Neuronal stem cell (in vitro differentiated cells): ENCODE results near the gene TRPC3.

ENCODE experiments used
- DNase-seq: peaks from one replicate; pipeline ENCODE4 v3.0.0-alpha.2; 2013; ENCODE audit warnings: low spot score
- H2AFZ ChIP-seq: one replicate; pipeline ENCODE4 v1.6.1; 2013; ENCODE audit warnings: mild to moderate bottlenecking, low read length, inconsistent platforms
- H2AK5ac ChIP-seq: 2 replicates; pipeline ENCODE4 v1.6.1; 2013; ENCODE audit warnings: low read depth, mild to moderate bottlenecking, inconsistent platforms, low read length, moderate library complexity, mixed read lengths
- H2BK120ac ChIP-seq: 2 replicates; pipeline ENCODE4 v1.6.1; 2013; ENCODE audit warnings: low read depth, mild to moderate bottlenecking, inconsistent platforms, low read length, moderate library complexity, mixed read lengths
- H2BK12ac ChIP-seq: one replicate; pipeline ENCODE4 v1.6.1; 2013; ENCODE audit warnings: low read length, inconsistent platforms
- H2BK15ac ChIP-seq: 2 replicates; pipeline ENCODE4 v1.6.1; 2013; ENCODE audit warnings: mild to moderate bottlenecking, low read length, inconsistent platforms, mixed read lengths
- H2BK5ac ChIP-seq: one replicate; pipeline ENCODE4 v1.6.1; 2013; ENCODE audit warnings: inconsistent platforms, mild to moderate bottlenecking, low read length, moderate library complexity
- H3K14ac ChIP-seq: one replicate; pipeline ENCODE4 v1.6.1; 2013; ENCODE audit warnings: low read length, inconsistent platforms
- H3K18ac ChIP-seq: 2 replicates; pipeline ENCODE4 v1.6.1; 2013; ENCODE audit warnings: low read length, inconsistent platforms
- H3K23ac ChIP-seq: 2 replicates; pipeline ENCODE4 v1.6.1; 2013; ENCODE audit warnings: low read depth, mild to moderate bottlenecking, mixed read lengths, low read length, inconsistent platforms; ENCODE audit not compliant: poor library complexity
- H3K27ac ChIP-seq: replicated peaks from 3 replicates; pipeline ENCODE4 v1.5.1; 2013; ENCODE audit warnings: low read length, inconsistent platforms
- H3K27me3 ChIP-seq, 3 experiments: 2 replicates each; pipeline ENCODE4 v1.6.1; 2013; ENCODE audit warnings: low read length in 3 of 3, mild to moderate bottlenecking in 2 of 3, inconsistent platforms in 1 of 3, low read depth in 1 of 3, mixed read lengths in 1 of 3, moderate library complexity in 1 of 3; ENCODE audit not compliant: control insufficient read depth in 3 of 3, insufficient read depth in 3 of 3
- H3K36me3 ChIP-seq, 2 donors: replicated peaks in 1 of 2; 2 replicates each; pipeline ENCODE4 v1.6.1; 2013; ENCODE audit warnings: low read length in 2 of 2; ENCODE audit not compliant: control insufficient read depth in 2 of 2, insufficient read depth in 2 of 2
- H3K4ac ChIP-seq: 2 replicates; pipeline ENCODE4 v1.6.1; 2013; ENCODE audit warnings: inconsistent platforms, mild to moderate bottlenecking, low read length, moderate library complexity
- H3K4me1 ChIP-seq, 2 donors: 1 replicate in 1 of 2; 2 replicates in 1 of 2; pipeline ENCODE4 v1.6.1; 2013; ENCODE audit warnings: low read length in 2 of 2, low read depth in 1 of 2; ENCODE audit not compliant: control insufficient read depth in 2 of 2, insufficient read depth in 1 of 2
- H3K4me2 ChIP-seq: one replicate; pipeline ENCODE4 v1.6.1; 2013; ENCODE audit warnings: mild to moderate bottlenecking, low read length, inconsistent platforms; ENCODE audit not compliant: insufficient read depth, poor library complexity, severe bottlenecking
- H3K4me3 ChIP-seq, 2 donors: 2 replicates each; pipeline ENCODE4 v1.5.1; 2013; ENCODE audit warnings: low read length in 2 of 2, mild to moderate bottlenecking in 2 of 2, inconsistent platforms in 1 of 2, moderate library complexity in 1 of 2
- H3K79me1 ChIP-seq: one replicate; pipeline ENCODE4 v1.6.1; 2013; ENCODE audit warnings: low read depth, mild to moderate bottlenecking, inconsistent platforms, low read length, moderate library complexity
- H3K9ac ChIP-seq: one replicate; pipeline ENCODE4 v1.6.1; 2013; ENCODE audit warnings: mild to moderate bottlenecking, low read depth, low read length, inconsistent platforms; ENCODE audit not compliant: poor library complexity
- H3K9me3 ChIP-seq, 2 donors: replicated peaks in 1 of 2; 2 replicates each; pipeline versions ENCODE3 to v1.6.1; 2013; ENCODE audit warnings: low read length in 2 of 2, mild to moderate bottlenecking in 2 of 2, inconsistent platforms in 1 of 2, low read depth in 1 of 2, mixed read lengths in 1 of 2, moderate library complexity in 1 of 2; ENCODE audit not compliant: control insufficient read depth in 2 of 2, insufficient read depth in 1 of 2
- H4K8ac ChIP-seq: one replicate; pipeline ENCODE4 v1.6.1; 2013; ENCODE audit warnings: low read depth, mild to moderate bottlenecking, inconsistent platforms, low read length, moderate library complexity
- H4K91ac ChIP-seq: one replicate; pipeline ENCODE4 v1.6.1; 2013; ENCODE audit warnings: low read length, low read depth, mild to moderate bottlenecking, inconsistent platforms; ENCODE audit not compliant: poor library complexity
- WGBS, 2 donors: extraction: QIAGEN DNeasy Blood & Tissue Kit; methylation state at CpG; one replicate each; pipeline ENCODE4 v1.1.7; 2013; ENCODE audit warnings: missing lambda C conversion rate in 2 of 2, mixed read lengths in 1 of 2; ENCODE audit not compliant: insufficient read length in 2 of 2, insufficient replicate concordance in 1 of 2; ENCODE audit errors: extremely low coverage in 2 of 2; 5-methylcytosine and 5-hydroxymethylcytosine counted together

TRPC3 gene

DNA sequence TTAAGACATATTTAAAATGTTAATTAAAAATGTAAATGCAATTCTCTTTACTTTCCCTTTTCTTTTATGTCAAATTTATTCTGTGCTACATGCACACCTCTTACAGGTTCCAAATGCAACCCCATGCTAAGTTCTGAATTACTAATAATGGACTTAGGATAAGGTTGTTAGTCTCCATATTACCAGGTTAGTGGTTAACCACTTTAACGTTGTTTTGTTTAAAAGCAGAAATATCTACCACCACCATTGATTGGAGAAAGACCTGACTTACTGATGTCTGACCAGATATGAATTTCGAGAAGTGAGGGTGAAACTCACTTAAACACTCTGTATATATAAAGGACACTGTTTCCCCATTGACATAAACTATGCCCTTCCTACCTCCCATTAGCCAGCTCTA lies 6.9 kb upstream of the TRPC3 start:
- Histone ChIP-seq H2AFZ (no peak overlapping the region), H2BK12ac (no peak overlapping the region), H3K9me3 (peaks cover 0 to 3% of the 10 kb centered on the region in 2 donors), H3K27me3 (peaks cover 0 to 27% (median 3%) of the 10 kb centered on the region in 3 experiments), H2BK120ac (no peak overlapping the region), H3K14ac (no peak overlapping the region), H4K8ac (no peak overlapping the region), H3K36me3 (no peaks in the 10 kb centered on the region), H3K18ac (no peak overlapping the region), H3K79me1 (no peaks in the 10 kb centered on the region), H3K4me3 (no peak overlapping the region), H2AK5ac (no peak overlapping the region), H3K9ac (no peak overlapping the region), H3K27ac (no peak overlapping the region), H2BK15ac (no peak overlapping the region), H3K23ac (no peak overlapping the region), H2BK5ac (no peak overlapping the region), H3K4me2 (no peak overlapping the region), H4K91ac (no peak overlapping the region), H3K4me1 (no peaks in the 10 kb centered on the region), H3K4ac (no peak overlapping the region)
- WGBS, 2 donors: no CpG with 5 or more reads among the region's 2 CpGs
- no peak for DNase-seq

DNA sequence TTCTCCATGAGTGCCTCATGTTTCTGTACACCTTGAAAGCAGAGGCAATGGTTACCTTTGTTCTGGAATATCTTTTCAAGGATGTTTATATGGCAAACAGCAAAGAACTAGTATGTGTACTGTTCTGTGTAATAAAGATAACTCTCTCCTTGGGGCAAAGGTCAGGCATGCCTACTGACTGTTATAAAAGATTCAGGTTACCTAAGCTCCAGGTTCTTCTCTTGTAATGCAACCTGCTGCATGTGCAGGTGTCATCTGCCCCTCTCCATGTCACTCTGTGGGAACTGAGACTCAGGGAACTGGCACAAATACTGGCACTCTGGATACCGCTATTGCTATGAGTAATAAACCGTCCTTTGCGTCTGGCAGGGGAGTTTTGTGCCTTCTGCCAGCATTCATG lies 5.4 kb upstream of the TRPC3 start:
- H3K4ac ChIP-seq: no peak overlapping the region
- no peak overlapping the region for H3K4me2 ChIP-seq
- H3K4me3 ChIP-seq: no peak overlapping the region
- DNase-seq: no peak
- H3K18ac ChIP-seq: no peak overlapping the region
- no CpG with 5 or more reads among the region's 3 CpGs for WGBS, 2 donors
- H2AK5ac ChIP-seq: no peak overlapping the region
- no peaks in the 10 kb centered on the region for H3K36me3 ChIP-seq
- peaks cover 0 to 42% (median 14%) of the 10 kb centered on the region in 3 experiments for H3K27me3 ChIP-seq
- no peak overlapping the region for H2BK15ac ChIP-seq
- no peak overlapping the region for H2BK12ac ChIP-seq
- H3K14ac ChIP-seq: no peak overlapping the region
- no peak overlapping the region for H4K8ac ChIP-seq
- no peak overlapping the region for H4K91ac ChIP-seq
- no peak overlapping the region for H2BK5ac ChIP-seq
- no peak overlapping the region for H2AFZ ChIP-seq
- no peak overlapping the region for H3K23ac ChIP-seq
- peak overlapping the region; percentile 50 for H3K9ac ChIP-seq
- H3K9me3 ChIP-seq: peaks cover 0 to 3% of the 10 kb centered on the region in 2 donors
- no peak overlapping the region for H3K27ac ChIP-seq
- no peaks in the 10 kb centered on the region for H3K4me1 ChIP-seq
- H3K79me1 ChIP-seq: no peaks in the 10 kb centered on the region
- no peak overlapping the region for H2BK120ac ChIP-seq

DNA sequence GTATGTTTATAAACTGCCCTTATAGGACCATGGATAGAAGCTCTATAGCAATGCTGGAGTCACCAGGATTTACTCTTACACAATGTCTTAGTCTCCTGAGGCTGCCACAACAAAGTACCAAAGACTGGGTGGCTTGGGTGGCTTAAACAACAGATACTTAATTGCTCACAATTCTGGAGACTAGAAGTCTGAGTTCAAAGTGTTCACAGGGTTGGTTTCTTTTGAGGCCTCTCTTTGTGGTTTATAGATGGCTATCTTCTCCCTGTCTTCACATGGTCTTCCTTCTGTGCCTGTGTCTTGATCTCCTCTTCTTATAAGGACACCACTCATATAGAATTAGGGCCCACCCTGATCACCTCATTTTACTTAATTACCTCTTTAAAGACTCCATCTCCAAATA lies 2.0 kb upstream of the TRPC3 start:
- H3K4me2 ChIP-seq: no peak overlapping the region
- H3K23ac ChIP-seq: no peak overlapping the region
- no peak overlapping the region for H3K18ac ChIP-seq
- H2BK15ac ChIP-seq: no peak overlapping the region
- peaks cover 15 to 65% (median 43%) of the 10 kb centered on the region in 3 experiments for H3K27me3 ChIP-seq
- no peak overlapping the region for H2AFZ ChIP-seq
- no peak overlapping the region for H4K91ac ChIP-seq
- H3K9me3 ChIP-seq: peaks cover 0 to 3% of the 10 kb centered on the region in 2 donors
- DNase-seq: no peak
- no peak overlapping the region for H4K8ac ChIP-seq
- no peak overlapping the region for H2BK120ac ChIP-seq
- no peak overlapping the region for H3K4me3 ChIP-seq
- no peak overlapping the region for H2BK5ac ChIP-seq
- no peak overlapping the region for H3K4ac ChIP-seq
- peaks cover 0 to 5% of the 10 kb centered on the region in 2 donors for H3K4me1 ChIP-seq
- no peaks in the 10 kb centered on the region for H3K36me3 ChIP-seq
- no peak overlapping the region for H3K14ac ChIP-seq
- H2BK12ac ChIP-seq: no peak overlapping the region
- no peak overlapping the region for H2AK5ac ChIP-seq
- no peak overlapping the region for H3K9ac ChIP-seq
- no peaks in the 10 kb centered on the region for H3K79me1 ChIP-seq
- no peak overlapping the region for H3K27ac ChIP-seq

DNA sequence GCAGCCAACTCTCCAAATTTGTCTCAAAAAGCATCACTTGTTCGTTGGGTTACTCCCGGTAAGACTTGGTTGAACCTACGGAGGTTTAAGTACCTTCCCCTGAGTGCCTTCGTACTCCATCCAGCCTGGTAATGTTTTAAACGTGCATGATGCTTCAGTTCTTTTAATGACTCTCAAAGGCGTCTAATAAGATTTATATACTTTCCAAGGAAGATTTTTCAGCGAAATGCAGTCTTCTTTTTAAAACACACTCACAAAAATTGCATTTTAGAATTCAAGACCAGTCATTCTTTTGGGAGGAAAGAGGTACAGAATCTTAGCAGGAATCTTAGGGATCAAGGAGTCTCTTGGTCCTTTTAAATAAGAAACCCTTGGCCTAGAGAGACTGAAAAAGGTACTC lies 430 bp upstream of the TRPC3 start:
- no peak overlapping the region for H2BK12ac ChIP-seq
- H3K79me1 ChIP-seq: no peaks in the 10 kb centered on the region
- H3K14ac ChIP-seq: no peak overlapping the region
- no peak overlapping the region for H2BK15ac ChIP-seq
- peak overlapping the region; percentile 99 for H2AFZ ChIP-seq
- H3K27me3 ChIP-seq: peaks cover 15 to 65% (median 47%) of the 10 kb centered on the region in 3 experiments
- H2BK5ac ChIP-seq: no peak overlapping the region
- H2BK120ac ChIP-seq: no peak overlapping the region
- H3K18ac ChIP-seq: no peak overlapping the region
- H3K36me3 ChIP-seq: no peaks in the 10 kb centered on the region
- no CpG with 5 or more reads among the region's 7 CpGs for WGBS, 2 donors
- H3K4me2 ChIP-seq: peak overlapping the region; percentile 26
- H3K9ac ChIP-seq: no peak overlapping the region
- H2AK5ac ChIP-seq: no peak overlapping the region
- H3K4me3 ChIP-seq: peak overlapping the region in 1 of 2 donors; percentile 57
- no peak overlapping the region for H3K23ac ChIP-seq
- DNase-seq: no peak
- H3K9me3 ChIP-seq: peaks cover 0 to 3% of the 10 kb centered on the region in 2 donors
- H3K4me1 ChIP-seq: peaks cover 0 to 5% of the 10 kb centered on the region in 2 donors
- H4K8ac ChIP-seq: no peak overlapping the region
- H3K27ac ChIP-seq: no peak overlapping the region
- no peak overlapping the region for H4K91ac ChIP-seq
- no peak overlapping the region for H3K4ac ChIP-seq
